Muscle layer of duodenum (tissue), 2 donors: ENCODE measurements around the gene LDAF1.
"Not testable (repeated sequence)": the region's sequence is repeated elsewhere in the genome, so short reads cannot be mapped to it uniquely, and the experiment has no call there.

Experiments
- H3K27ac ChIP-seq: one replicate; pipeline ENCODE4 v1.7.0; 2013; ENCODE audit warnings: mild to moderate bottlenecking, low read length
- H3K27me3 ChIP-seq: one replicate; pipeline ENCODE4 v1.7.0; 2013; ENCODE audit warnings: low read depth, mild to moderate bottlenecking, control low read depth, low read length
- H3K36me3 ChIP-seq, 2 donors: one replicate each; pipeline ENCODE4 v1.7.0; 2013; ENCODE audit warnings: low read length in 2 of 2, control low read depth in 1 of 2, mild to moderate bottlenecking in 1 of 2; ENCODE audit not compliant: insufficient read depth in 2 of 2, control insufficient read depth in 1 of 2
- H3K4me1 ChIP-seq, 2 donors: one replicate each; pipeline ENCODE4 v1.7.0; 2013; ENCODE audit warnings: low read length in 2 of 2, mild to moderate bottlenecking in 2 of 2, control low read depth in 1 of 2, moderate library complexity in 1 of 2; ENCODE audit not compliant: insufficient read depth in 2 of 2, control insufficient read depth in 1 of 2
- H3K4me3 ChIP-seq, 2 donors: one replicate each; pipeline ENCODE4 v1.7.0; 2013; ENCODE audit warnings: low read length in 2 of 2, low read depth in 1 of 2, mild to moderate bottlenecking in 1 of 2
- H3K9me3 ChIP-seq, 2 donors: one replicate each; pipeline ENCODE4 v1.7.0; 2013; ENCODE audit warnings: low read length in 2 of 2, control low read depth in 1 of 2, mild to moderate bottlenecking in 1 of 2; ENCODE audit not compliant: control insufficient read depth in 1 of 2
- donor health status: healthy.

LDAF1 gene

DNA sequence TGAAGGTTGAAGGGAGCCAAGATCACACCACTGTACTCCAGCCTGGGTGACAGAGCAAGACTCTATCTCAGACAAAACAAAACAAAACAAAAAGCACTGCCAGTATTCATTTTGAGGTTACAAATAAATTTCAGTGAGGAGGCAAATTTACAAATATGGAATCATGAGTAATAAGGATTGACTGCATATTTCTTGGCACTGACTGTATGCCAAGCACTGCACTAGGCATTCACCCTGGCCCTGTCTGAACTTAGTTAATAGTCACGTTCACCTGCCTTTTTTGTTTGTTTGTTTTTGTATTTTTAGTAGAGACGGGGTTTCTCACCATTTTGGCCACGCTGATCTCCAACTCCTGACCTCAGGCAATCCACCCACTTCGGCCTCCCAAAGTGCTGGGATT, 5.1 kb downstream of the LDAF1 start:
- Histone ChIP-seq H3K27ac (no peak overlapping the region), H3K4me1 (peaks cover 6 to 39% of the 10 kb centered on the region in 2 donors), H3K9me3 (no peaks in the 10 kb centered on the region)

DNA sequence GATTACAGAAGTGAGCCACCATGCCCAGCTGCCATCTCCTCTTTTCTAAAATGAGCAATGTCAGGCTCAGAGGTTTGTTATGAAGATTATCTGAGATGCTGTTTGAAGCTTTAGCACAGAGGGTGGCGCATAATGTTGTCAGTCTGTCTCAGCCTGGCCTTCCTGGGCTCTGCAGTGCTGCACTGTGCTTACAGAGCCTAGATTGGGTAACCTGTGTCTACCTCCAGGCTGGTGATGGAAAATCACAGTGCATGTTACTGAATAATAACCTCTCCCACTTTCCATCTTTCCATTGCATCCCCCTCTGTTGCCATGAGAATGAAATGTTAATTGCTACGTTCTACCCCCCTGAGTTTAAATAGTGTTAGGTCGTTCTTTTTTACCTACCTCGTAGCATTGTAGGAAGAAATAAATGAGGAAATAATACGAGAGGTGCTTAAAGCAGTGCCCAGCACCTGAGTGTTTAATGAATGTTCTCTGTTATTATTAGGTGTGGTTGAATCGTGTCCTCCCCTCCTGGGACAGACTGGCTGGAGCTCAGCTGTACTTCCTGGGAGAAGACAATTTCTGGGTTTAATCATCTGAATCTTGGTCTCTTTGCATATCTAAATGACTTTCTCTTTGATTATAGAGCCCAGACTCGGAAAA, 6.2 kb downstream of the LDAF1 start:
- Histone ChIP-seq H3K4me1 (peaks cover 6 to 38% of the 10 kb centered on the region in 2 donors), H3K9me3 (no peaks in the 10 kb centered on the region), H3K36me3 (peaks cover 10 to 20% of the 10 kb centered on the region in 2 donors), H3K27ac (no peak overlapping the region), H3K4me3 (no peak overlapping the region), H3K27me3 (no peaks in the 10 kb centered on the region)

More for the DNA sequence above, 5.1 kb downstream of the LDAF1 start:
- H3K4me3 ChIP-seq: no peak overlapping the region
- no peaks in the 10 kb centered on the region for H3K27me3 ChIP-seq
- H3K36me3 ChIP-seq: peaks cover 10 to 17% of the 10 kb centered on the region in 2 donors

DNA sequence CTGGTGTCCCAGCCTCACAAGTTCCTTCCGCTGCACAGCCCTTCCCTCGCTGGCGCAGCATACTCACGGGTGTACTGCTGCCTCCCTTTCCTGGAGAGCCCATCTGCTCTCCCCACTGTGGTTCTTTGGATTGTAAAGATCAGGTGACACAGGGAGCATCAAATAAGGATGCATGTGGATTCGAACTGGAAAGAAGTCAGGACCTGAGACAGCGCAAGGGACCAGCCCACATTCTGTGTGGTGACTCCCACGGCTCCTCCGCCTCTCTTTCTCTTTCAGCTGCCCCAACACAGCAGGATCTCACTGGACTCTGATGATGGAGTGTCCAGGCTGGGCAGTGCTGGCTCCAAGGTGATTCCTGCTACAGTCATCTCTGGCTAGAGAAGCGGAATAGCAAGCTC, 8.1 kb downstream of the LDAF1 start:
- Histone ChIP-seq H3K27ac (no peak overlapping the region), H3K4me3 (no peak overlapping the region), H3K36me3 (peaks cover 24 to 34% of the 10 kb centered on the region in 2 donors), H3K27me3 (no peaks in the 10 kb centered on the region), H3K9me3 (no peaks in the 10 kb centered on the region), H3K4me1 (peaks cover 0 to 19% of the 10 kb centered on the region in 2 donors)

DNA sequence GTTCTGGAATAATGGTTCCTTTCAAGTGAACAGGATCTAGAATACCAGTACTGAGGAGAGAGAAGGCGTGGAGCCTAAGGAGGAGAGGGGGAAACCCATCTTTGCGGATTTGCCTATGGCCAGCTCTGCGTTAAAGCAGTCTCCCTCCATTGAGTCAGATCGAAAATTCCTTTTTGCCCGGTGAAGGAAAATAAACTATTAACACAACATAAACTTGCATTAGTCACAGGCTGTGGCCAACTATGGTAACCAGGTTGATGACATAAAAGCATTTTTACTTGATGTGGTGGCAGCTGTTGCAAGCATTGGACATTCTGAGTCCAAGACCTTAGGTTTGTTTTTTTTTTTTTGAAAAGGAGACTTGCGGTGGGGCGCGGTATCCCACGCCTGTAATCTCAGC, 8.9 kb downstream of the LDAF1 start:
- Histone ChIP-seq H3K4me3 (no peak overlapping the region), H3K36me3 (peaks cover 31 to 36% of the 10 kb centered on the region in 2 donors), H3K27me3 (no peaks in the 10 kb centered on the region), H3K4me1 (peaks cover 0 to 11% of the 10 kb centered on the region in 2 donors), H3K27ac (no peak overlapping the region), H3K9me3 (no peaks in the 10 kb centered on the region)

DNA sequence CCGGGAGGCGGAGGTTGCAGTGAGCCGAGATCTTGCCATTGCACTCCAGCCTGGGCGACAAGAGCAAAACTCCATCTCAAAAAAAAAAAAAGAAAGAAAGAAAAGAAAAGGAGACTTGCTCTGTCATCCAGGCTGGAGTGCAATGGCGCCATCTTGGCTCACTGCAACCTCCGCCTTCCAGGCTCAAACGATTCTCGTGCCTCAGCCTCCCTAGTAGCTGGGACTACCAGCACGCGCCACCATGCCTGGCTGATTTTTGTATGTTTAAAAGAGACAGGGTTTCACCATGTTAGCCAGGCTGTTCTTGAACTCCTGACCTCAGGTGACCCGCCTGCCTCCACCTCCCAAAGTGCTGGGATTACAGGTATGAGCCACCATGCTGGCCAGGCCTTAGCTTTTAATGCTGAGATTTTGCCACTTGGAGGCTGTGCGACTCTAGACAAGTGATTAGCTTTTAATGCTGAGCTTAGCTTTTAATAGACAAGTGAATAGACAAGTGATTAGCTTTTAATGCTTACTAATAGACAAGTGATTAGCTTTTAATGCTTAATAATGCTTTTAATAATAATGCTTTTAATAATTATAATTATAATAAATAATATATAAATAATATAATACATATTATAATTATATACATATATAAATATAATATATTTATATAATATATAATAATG, 9.6 kb downstream of the LDAF1 start:
- H3K27me3 ChIP-seq: no peaks in the 10 kb centered on the region
- peaks cover 38 to 41% of the 10 kb centered on the region in 2 donors for H3K36me3 ChIP-seq
- no peaks in the 10 kb centered on the region for H3K9me3 ChIP-seq
- H3K4me1 ChIP-seq: peaks cover 0 to 4% of the 10 kb centered on the region in 2 donors
- H3K4me3 ChIP-seq: no peak overlapping the region
- no peak overlapping the region for H3K27ac ChIP-seq

DNA sequence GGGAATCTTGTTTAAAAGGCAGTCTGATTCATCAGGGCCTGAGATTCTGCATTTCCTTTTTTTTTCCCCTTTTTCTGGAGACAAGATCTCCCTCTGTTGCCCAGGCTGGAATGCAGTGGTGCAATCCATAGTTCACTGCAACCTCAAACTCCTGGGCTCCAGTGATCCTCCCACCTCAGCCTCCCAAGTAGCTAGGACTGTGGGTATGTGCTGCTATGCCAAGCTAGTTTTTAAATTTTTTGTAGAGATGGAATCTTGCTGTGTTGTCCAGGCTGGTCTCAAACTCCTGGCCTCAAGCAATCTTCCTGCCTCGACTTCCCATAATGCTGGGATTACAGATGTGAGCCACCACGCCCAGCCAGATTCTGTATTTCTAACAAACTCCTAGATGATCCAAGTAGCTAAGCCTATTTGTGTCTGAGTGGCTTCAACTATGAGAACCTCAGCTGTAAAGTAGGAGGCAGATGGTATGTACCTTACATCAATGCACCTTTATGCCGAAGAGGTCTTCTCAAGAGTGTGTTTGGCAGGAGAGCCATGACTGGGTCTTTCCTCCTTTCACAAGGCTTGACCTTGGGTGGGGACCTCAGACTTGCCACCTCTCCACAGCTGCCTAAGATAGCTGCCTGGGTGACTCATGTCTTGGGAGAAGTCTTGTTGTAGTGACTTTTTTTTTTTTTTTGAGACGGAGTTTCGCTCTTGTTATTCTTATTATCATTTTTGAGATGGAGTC, 10.9 kb downstream of the LDAF1 start:
- Histone ChIP-seq H3K4me3 (no peak overlapping the region), H3K27ac (no peak overlapping the region), H3K4me1 (no peaks in the 10 kb centered on the region), H3K9me3 (no peaks in the 10 kb centered on the region), H3K36me3 (peaks cover 44 to 51% of the 10 kb centered on the region in 2 donors), H3K27me3 (no peaks in the 10 kb centered on the region)

DNA sequence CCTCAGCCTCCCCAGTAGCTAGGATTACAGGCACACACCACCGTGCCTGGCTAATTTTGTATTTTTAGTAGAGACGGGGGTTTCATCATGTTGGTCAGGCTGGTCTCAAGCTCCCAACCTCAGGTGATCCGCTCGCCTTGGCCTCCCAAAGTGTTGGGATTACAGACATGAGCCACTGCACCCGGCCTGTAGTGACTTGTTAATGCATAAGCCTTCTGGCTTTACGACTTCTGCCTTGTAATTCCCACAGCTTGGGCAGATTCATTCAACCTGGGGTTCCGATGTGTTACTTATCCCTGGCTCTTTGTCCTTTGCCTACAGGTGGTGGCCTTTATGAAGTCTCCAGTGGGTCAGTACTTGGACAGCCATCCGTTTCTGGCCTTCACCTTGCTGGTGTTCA, 11.6 kb downstream of the LDAF1 start:
- peaks cover 44 to 56% of the 10 kb centered on the region in 2 donors for H3K36me3 ChIP-seq
- not testable (repeated sequence) for H3K27me3 ChIP-seq, H3K4me1 ChIP-seq, H3K27ac ChIP-seq, H3K9me3 ChIP-seq, H3K4me3 ChIP-seq

DNA sequence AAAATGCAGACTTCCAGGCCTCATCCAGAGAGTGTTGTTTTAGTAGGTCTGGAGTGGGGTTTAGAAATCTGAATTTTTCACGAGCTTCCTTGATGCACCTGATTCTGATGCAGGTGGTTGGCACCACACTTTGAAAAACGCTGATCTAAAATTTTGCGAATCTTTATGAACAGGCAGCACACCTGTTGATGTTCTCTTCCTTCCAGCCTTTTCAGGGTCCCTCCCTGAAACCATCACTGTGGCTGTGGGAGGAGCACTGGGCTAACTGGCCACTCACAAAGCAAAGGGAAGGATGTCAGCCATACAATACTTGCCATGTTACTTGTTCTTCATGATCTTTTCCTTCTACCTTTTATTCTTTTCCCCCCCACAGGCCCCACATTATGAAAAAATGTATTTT, 14.2 kb downstream of the LDAF1 start:
- peaks cover 33 to 46% of the 10 kb centered on the region in 2 donors for H3K36me3 ChIP-seq
- H3K4me3 ChIP-seq: no peak overlapping the region
- no peaks in the 10 kb centered on the region for H3K4me1 ChIP-seq
- no peaks in the 10 kb centered on the region for H3K9me3 ChIP-seq
- no peak overlapping the region for H3K27ac ChIP-seq
- no peaks in the 10 kb centered on the region for H3K27me3 ChIP-seq

DNA sequence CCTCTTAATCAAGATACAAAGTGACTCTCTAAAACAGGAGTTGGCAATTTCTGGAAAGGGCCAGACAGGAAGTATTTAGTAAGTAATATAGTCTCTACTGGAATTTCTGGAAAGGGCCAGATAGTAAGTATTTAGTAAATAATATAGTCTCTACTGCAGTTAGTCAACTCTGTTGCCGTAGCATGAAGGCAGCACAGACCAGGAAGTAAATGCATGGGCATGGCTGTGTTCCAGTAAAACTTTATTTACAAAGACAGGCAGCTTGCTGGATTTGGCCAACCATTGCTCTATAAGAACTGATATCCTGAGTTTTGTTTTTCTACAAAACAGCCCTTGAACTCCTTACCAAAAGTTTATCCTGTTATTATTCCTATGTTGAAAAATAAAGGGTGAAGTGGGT, 16.9 kb downstream of the LDAF1 start:
- no peaks in the 10 kb centered on the region for H3K27me3 ChIP-seq
- no peaks in the 10 kb centered on the region for H3K4me1 ChIP-seq
- no peak overlapping the region for H3K27ac ChIP-seq
- no peak overlapping the region for H3K4me3 ChIP-seq
- peaks cover 37 to 61% of the 10 kb centered on the region in 2 donors for H3K36me3 ChIP-seq
- no peaks in the 10 kb centered on the region for H3K9me3 ChIP-seq

DNA sequence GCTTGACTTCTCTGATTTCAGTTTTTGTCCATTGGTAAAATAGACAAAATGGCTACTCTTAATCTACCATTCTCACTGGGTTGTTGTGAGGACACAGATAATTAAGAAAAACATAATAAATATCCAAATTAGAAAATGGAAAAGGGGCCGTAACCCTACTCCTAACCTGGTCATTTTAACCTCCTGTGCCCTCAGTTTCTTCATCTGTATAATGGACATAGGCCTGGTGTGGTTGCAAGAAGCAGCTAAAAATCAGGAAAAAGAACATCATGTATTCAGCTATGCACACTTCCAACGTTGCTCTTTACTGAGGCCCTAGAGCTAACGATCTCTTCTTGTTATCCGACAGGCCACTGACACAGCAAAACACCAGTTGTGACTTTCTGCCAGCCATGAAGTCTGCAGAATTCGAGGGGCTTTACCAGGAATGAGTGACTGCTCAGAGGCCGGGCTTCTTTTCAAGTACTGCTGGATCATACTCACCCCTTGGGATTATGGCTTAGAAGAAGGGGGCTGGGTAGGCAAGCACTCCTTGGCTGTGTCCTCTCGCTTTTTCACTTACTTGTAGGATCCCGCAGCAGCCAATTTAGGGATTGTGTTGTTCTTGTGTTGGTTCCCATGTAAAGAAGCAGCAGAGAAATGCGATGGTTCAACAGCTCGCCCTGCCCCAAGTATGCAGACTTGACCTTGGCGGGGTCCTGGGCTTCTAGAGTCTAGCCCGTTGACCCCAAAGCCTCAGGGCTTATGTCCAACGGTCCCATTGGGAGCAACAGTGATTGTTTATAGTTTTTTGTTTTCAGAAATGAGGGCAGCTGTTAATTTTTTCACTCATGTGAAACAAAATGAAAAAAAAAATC, 20.9 kb downstream of the LDAF1 start:
- Histone ChIP-seq H3K27ac (no peak overlapping the region), H3K36me3 (peaks cover 22 to 53% of the 10 kb centered on the region in 2 donors), H3K27me3 (no peaks in the 10 kb centered on the region), H3K9me3 (no peaks in the 10 kb centered on the region), H3K4me3 (no peak overlapping the region), H3K4me1 (no peaks in the 10 kb centered on the region)

DNA sequence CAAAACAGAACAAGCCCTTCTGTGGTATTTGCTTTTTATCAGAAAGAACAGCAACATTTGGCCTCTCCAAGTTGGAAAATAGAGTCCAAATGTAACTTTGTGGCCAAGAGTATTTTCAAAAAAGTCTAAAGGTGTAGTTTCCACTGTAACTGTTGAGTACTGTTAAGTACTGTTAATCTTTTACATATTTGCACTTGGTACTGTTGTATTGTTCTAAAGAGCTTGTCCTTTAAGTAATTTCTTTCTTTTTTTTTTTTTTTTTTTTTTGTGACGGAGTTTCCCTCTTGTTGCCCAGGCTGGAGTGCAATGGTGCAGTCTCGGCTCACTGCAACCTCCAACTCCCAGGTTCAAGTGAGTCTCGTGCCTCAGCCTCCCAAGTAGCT, 21.5 kb downstream of the LDAF1 start:
- no peaks in the 10 kb centered on the region for H3K4me1 ChIP-seq
- no peak overlapping the region for H3K27ac ChIP-seq
- no peaks in the 10 kb centered on the region for H3K9me3 ChIP-seq
- no peak overlapping the region for H3K4me3 ChIP-seq
- H3K36me3 ChIP-seq: peaks cover 18 to 46% of the 10 kb centered on the region in 2 donors
- no peaks in the 10 kb centered on the region for H3K27me3 ChIP-seq
